ENCODE data around the gene SPSB1. TPM values are rescaled to one million over a fixed set of nuclear protein-coding genes. Genes with fewer than 3 reads are reported as not detected.

Gene SPSB1
- total RNA-seq, 4 donors from 2014 or later: 40.0 to 82.1 (median 52.6) TPM

DNA sequence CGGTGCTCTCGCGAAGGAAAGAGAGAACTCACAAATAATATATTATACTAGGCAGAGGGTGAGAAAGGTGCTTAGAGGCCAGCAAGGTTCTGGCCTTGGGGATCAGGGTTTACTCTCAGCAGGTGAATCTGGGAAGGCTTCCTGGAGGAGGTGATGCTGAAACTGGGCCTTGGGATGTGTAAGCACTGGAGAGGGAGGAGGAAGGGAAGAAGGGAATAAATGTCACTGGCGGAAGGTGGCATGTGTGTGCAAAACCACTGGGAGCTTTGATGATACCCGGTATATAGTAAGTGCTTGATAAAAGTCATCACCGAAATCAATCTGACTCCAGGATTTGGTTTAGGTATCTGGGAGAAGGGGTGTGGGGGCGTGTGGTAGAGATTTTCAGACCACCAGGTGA is 24.4 kb downstream of the SPSB1 start:
- Histone ChIP-seq H3K36me3 (no peaks in the 10 kb centered on the region), H3K9me3 (no peaks in the 10 kb centered on the region), H3K4me3 (no peak overlapping the region), H3K27me3 (no peaks in the 10 kb centered on the region), H3K27ac (peak overlapping the region; percentile 59 to 77 (median 68)), H3K4me1 (peaks cover 16 to 78% (median 49%) of the 10 kb centered on the region in 4 donors)
- in situ Hi-C loops (cut with MboI; ENCODE audit: low pct_ligation_motif_present in 1 of 4, low pct_unique_long_range_greater_than_20kb in 1 of 4, low sequenced_read_pairs in 3 of 4) (no loop called here), intact Hi-C loops (cut with DNase I; ENCODE audit: low total_unique reads) (no loop called here)
- DNase-seq: no peak
- TF ChIP-seq POLR2AphosphoS5 (IDR thresholded peaks at IDR 0.05) (no peak), POLR2A (IDR thresholded peaks at IDR 0.05) (no peak), CTCF (IDR thresholded peaks at IDR 0.05) (no peak), EP300 (IDR thresholded peaks at IDR 0.05; ENCODE audit: low read depth) (no peak)
- WGBS, 2 donors (ENCODE audit: low coverage in 1 of 2): 88 to 90% methylated on average over 4 to 7 of the region's 7 CpGs

GRCh38 chr1:9317591-9318417 is 25.1 kb downstream of the SPSB1 start:
- no peaks in the 10 kb centered on the region for H3K36me3 ChIP-seq
- intact Hi-C loops (cut with DNase I; ENCODE audit: low total_unique reads) (no loop called here), in situ Hi-C loops (cut with MboI; ENCODE audit: low pct_ligation_motif_present in 1 of 4, low pct_unique_long_range_greater_than_20kb in 1 of 4, low sequenced_read_pairs in 3 of 4) (no loop called here)
- 32 to 60% methylated on average over 5 to 28 of the region's 28 CpGs for WGBS, 2 donors (ENCODE audit: low coverage in 1 of 2)
- H3K4me1 ChIP-seq: peaks cover 19 to 82% (median 53%) of the 10 kb centered on the region in 4 donors
- H3K27me3 ChIP-seq: no peaks in the 10 kb centered on the region
- H3K4me3 ChIP-seq: peak overlapping the region in 1 of 4 donors; percentile 14
- H3K9me3 ChIP-seq: no peaks in the 10 kb centered on the region
- peak overlapping the region; percentile 59 to 77 (median 68) for H3K27ac ChIP-seq
- peak; percentile 75 for TF ChIP-seq EP300 (IDR thresholded peaks at IDR 0.05; ENCODE audit: low read depth)
- TF ChIP-seq POLR2A (IDR thresholded peaks at IDR 0.05): no peak
- no peak for TF ChIP-seq CTCF (IDR thresholded peaks at IDR 0.05)
- TF ChIP-seq POLR2AphosphoS5 (IDR thresholded peaks at IDR 0.05): peak; percentile 56 to 64 (median 57)
- DNase-seq: peak; percentile 44

GRCh38 chr1:9319208-9319788 is 26.6 kb downstream of the SPSB1 start:
- intact Hi-C loops (cut with DNase I; ENCODE audit: low total_unique reads) (no loop called here), in situ Hi-C loops (cut with MboI; ENCODE audit: low pct_ligation_motif_present in 1 of 4, low pct_unique_long_range_greater_than_20kb in 1 of 4, low sequenced_read_pairs in 3 of 4) (no loop called here)
- Histone ChIP-seq H3K4me3 (no peak overlapping the region), H3K27ac (peak overlapping the region; percentile 2 to 77 (median 48)), H3K36me3 (no peaks in the 10 kb centered on the region), H3K4me1 (peaks cover 23 to 89% (median 61%) of the 10 kb centered on the region in 4 donors), H3K9me3 (no peaks in the 10 kb centered on the region), H3K27me3 (no peaks in the 10 kb centered on the region)
- no peak for DNase-seq
- WGBS, 2 donors (ENCODE audit: low coverage in 1 of 2): 83 to 93% methylated on average over 4 to 19 of the region's 20 CpGs
- TF ChIP-seq POLR2A (IDR thresholded peaks at IDR 0.05) (no peak), EP300 (IDR thresholded peaks at IDR 0.05; ENCODE audit: low read depth) (no peak), CTCF (IDR thresholded peaks at IDR 0.05) (no peak), POLR2AphosphoS5 (IDR thresholded peaks at IDR 0.05) (no peak)

DNA sequence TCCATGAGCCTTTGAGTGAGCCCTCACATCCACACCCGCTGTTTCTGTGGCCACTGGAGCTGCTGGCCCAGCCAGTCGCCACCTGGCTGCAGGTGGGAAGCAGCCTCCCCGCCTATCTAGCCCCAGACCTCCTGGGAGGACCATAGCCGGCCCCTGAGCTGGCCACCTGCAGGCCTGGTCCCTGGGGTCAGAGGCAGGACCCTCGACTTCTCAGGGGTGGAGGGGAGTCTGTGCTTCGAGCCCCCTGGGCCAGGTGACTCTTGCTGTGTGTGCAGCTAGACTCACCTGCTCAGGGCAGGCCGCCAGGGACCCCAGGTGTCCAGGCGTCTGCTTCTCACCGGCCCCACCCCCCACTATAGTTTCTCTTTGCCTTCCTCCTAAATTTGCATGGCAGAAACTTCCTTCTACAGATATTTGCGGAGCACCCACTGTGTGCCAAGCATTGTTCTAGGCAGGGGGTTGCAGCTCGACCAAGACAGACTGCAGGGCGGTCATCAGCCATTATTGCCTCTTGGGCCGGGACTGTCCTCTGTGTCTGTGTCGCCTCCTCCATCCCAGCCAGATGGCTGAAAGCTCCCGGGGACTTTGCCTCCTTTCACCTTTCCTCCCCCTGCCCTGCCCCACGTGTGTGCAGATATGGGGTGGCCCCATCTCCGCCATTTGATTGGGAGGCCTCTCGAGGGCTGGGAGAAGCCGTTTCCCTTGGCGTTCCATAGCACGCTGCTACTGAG is 27.3 kb downstream of the SPSB1 start:
- H3K4me3 ChIP-seq: no peak overlapping the region
- H3K27me3 ChIP-seq: no peaks in the 10 kb centered on the region
- H3K4me1 ChIP-seq: peaks cover 27 to 94% (median 67%) of the 10 kb centered on the region in 4 donors
- H3K27ac ChIP-seq: peak overlapping the region; percentile 70 to 81 (median 76)
- no peaks in the 10 kb centered on the region for H3K9me3 ChIP-seq
- no peaks in the 10 kb centered on the region for H3K36me3 ChIP-seq
- intact Hi-C loops (cut with DNase I; ENCODE audit: low total_unique reads) (no loop called here), in situ Hi-C loops (cut with MboI; ENCODE audit: low pct_ligation_motif_present in 1 of 4, low pct_unique_long_range_greater_than_20kb in 1 of 4, low sequenced_read_pairs in 3 of 4) (no loop called here)
- no peak for TF ChIP-seq CTCF (IDR thresholded peaks at IDR 0.05)
- TF ChIP-seq POLR2AphosphoS5 (IDR thresholded peaks at IDR 0.05): no peak
- TF ChIP-seq EP300 (IDR thresholded peaks at IDR 0.05; ENCODE audit: low read depth): no peak
- TF ChIP-seq POLR2A (IDR thresholded peaks at IDR 0.05): no peak
- 63% methylated on average over 18 of the region's 21 CpGs; no CpG with 5 or more reads in 1 of the 2 donors for WGBS, 2 donors (ENCODE audit: low coverage in 1 of 2)
- no peak for DNase-seq
